HG02943 (cell line): Measurements from ENCODE around the gene SRBD1.

ENCODE experiments used
- ATAC-seq: cut with Tn5 transposase; IDR thresholded peaks from one replicate; pipeline ENCODE4 v1.9.1; 2021; ENCODE audit warnings: mild to moderate bottlenecking, low read depth, moderate library complexity; ENCODE audit not compliant: unreplicated experiment

Gene SRBD1

DNA sequence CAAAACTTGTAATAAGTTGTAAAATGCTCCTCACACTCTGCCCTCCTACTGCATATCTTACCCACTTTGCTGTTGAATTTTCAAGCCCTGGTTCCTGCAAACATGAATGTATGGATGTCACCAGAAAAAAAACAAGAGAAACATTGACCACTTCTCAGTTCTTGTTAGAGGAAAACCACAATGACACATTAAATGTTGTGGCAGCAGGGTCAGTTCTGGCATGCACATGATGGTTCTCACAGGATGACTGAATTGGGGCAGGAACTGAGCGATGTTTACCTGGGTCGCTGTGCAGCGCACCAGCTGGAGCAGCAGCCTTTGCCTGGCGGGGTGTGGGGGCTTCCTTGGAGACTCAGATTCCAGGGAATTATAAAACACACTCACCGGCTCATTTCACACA lies 26.4 kb upstream of the SRBD1 start:
- no peak for ATAC-seq

GRCh38 chr2:45636008-45636407 lies 24.9 kb upstream of the SRBD1 start:
- no peak for ATAC-seq

DNA sequence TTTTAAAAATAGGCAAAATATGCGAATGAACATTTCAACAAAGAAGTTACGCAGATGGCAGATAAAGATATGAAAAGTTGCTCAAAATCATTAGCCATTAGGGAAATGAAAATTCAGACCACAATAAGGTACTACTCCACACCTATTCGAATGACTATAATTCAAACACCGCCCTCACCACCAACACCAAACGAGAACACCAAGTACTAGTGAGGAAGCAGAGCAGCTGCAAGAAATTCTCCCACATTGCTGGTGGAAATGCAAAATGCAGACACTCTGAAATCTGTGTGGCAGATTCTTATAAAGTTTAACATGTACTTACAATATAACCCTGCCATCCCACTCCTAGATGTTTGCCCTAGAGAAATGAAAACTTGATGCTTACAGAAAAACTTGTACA lies 23.2 kb upstream of the SRBD1 start:
- ATAC-seq = no peak

DNA sequence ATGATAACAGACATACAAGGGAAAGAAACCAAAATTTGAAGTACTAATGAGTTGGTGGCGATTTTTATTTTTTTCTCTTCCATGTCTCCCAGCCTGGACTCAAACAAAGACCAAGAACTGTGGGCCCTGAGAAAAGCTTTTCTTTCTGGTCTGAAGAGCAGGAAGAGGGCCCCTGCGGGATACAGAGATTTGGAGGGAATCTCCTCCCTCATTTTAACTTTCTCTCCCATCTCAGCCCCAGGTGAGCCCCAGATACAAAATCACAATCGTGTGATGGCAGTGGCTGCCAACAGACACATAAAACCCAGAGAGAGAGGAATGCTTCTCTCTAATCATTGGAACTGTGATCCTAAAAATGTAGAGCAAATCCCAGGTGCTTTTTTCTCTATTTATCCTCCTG lies 20.9 kb upstream of the SRBD1 start:
- ATAC-seq = no peak

DNA sequence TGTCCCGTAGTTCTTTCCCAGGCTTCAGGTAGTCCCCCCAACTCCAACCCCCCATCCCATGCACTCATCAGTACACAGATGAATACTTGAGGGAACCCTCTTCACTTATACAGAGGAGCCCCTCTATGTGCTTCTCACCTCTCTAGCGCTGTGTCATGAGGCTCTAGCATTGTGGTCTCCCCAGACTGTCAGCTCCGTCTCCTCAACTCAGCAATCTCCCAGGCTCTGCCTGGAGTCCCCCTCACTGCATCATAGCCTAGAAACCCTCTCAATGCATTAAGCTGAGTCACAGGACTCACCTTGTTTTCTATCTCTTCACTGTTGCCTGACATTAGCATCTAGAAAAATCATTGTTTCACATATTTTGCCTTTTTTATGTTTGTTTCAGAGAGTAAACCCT lies 20.3 kb upstream of the SRBD1 start:
- ATAC-seq = no peak

- ATAC-seq = no peak
Observed at GRCh38 chr2:45629971-45630370, 18.9 kb upstream of the SRBD1 start.

DNA sequence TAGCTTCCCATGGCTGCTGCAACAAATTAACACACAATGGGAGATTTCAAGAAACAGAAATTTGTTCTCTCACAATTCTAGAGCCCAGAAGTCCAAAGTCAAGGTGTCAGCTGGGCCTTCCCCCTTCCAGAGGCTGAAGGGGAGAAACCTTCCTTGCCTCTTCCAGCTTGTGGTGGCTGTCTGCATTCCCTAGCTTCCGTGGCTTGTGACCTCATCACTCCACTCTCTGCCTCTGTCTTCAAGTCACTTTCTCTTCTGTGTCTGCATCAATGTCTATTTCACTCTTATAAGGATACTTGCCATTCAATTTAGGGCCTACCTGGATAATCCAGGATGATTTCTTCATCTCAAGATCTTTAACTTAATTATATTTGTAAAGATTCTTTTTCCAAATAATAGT lies 16.8 kb upstream of the SRBD1 start:
- ATAC-seq = no peak

GRCh38 chr2:45626387-45627221 lies 15.5 kb upstream of the SRBD1 start:
- no peak for ATAC-seq

- no peak for ATAC-seq
Observed at GRCh38 chr2:45625824-45626223, 14.8 kb upstream of the SRBD1 start.

DNA sequence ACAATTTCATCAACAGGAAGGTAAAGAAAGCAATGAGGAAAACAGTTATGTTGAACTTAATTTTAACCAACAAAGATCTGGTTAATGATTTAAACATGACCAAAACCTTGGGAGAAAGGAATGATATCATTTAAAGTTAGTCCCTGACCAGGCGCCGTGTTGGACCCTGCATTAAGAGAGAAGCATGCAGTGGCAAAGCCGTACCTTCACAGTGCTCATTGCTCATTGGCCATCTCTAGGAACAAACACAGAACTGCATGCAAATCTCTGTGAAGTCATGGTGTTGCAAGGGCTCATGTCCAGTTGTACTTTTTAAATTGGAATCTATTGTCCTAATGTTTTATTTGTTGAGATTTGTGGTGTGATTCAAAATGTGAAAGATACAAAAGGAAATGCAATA lies 12.0 kb upstream of the SRBD1 start:
- ATAC-seq = no peak

- ATAC-seq = no peak
Observed at GRCh38 chr2:45622336-45623075, 11.4 kb upstream of the SRBD1 start.

DNA sequence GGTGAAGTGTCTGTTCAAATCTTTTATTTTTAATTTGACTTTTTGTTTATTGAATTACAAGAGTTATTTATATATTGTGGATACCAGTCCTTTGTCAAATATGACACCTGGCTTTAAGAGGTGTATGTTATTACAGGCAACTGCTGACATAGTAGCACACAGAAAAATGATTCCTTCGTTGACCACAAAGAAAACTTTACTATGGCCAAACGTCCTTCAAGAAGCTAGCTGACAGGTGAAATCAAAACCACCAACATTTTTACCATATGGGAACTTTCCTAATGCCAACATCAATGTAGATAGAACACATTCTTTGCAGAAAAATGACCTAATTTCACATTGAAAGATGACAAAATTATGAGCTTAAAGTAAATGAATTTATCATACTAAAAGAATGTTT lies 6.4 kb upstream of the SRBD1 start:
- no peak for ATAC-seq

GRCh38 chr2:45616658-45617411 lies 5.8 kb upstream of the SRBD1 start:
- no peak for ATAC-seq

GRCh38 chr2:45614871-45615415 lies 3.9 kb upstream of the SRBD1 start:
- ATAC-seq = no peak

- ATAC-seq = no peak
Observed at GRCh38 chr2:45614330-45614729, 3.3 kb upstream of the SRBD1 start.

GRCh38 chr2:45612731-45613130 lies 1.7 kb upstream of the SRBD1 start:
- no peak for ATAC-seq

DNA sequence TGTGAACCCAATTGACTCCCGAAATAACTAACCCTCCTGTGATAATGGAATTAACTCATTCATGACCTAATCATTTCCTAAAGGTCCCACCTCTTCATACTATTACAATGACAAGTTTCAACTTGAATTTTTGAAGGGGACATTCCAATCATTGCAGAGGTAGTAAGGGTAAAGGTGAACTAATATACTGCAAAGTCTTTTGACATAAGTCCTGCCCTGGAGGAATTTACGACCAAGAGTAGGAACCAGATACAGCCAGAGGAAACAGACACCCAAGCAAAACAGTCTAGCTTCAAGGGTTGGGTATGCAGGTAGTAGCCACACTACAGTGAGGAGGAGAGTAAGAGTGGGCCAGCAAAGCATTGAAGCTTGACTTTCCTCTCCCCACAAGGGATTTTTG lies 1.2 kb upstream of the SRBD1 start:
- ATAC-seq = no peak

DNA sequence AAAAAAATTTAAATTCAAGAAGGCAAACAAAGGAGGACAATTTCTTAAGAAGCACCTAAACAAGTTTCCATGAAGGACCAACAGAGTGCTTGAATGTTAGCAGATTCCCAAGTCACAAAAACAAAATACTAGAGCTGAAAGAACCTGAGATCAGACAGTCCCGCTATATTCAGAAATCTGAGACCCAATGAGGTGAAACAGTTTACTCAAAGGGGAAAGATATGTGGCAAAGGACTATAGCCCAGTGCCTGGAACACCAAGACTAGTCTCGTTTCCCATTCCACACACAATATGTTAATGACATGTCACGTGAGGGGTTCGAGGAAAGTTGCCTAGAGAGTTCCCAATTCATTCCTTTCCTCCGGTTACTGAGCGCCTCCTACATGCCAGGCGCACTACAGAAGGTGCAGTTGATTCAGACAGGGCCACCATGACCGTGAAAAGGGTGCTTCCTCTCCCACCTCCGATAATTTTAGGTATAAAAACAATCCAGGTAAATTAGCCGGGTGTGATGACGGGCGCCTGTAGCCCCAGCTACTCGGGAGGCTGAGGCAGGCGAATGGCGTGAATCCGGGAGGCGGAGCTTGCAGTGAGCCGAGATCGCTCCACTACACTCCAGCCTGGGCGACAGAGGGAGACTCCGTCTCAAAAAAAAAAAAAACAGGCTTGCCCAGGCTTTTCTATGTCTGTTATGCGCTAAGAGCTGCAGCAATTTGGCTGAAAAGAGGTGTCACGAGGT lies 617 bp downstream of the SRBD1 start:
- ATAC-seq = peak; percentile 51

- ATAC-seq = no peak
Observed at GRCh38 chr2:45607701-45608100, 3.4 kb downstream of the SRBD1 start.

GRCh38 chr2:45606796-45607195 lies 4.3 kb downstream of the SRBD1 start:
- no peak for ATAC-seq
